Adrenal gland (tissue), 12 donors: Measurements from ENCODE around the gene AQP12B. TPM values are rescaled to one million over a fixed set of nuclear protein-coding genes. Genes with fewer than 3 reads are reported as not detected.

Source experiments
- DNase-seq, 7 donors: peaks; one replicate each; pipeline ENCODE4 v3.0.0-alpha.2; 2019 to 2020
- H3K27ac ChIP-seq, 5 donors: fragments of 200-600 bp; sonication (generic) in 4 of 5; 1 replicate in 3 of 5; 2 replicates in 2 of 5; pipeline versions ENCODE4 v1.5.1 to v1.8.0; 2016 to 2020; ENCODE audit warnings: mild to moderate bottlenecking in 1 of 5
- H3K27me3 ChIP-seq: fragments of 200-600 bp; 2 replicates; pipeline ENCODE4 v1.8.0; 2021
- H3K36me3 ChIP-seq, 2 donors: fragments of 200-600 bp; replicated peaks in 1 of 2; 1 replicate in 1 of 2; 2 replicates in 1 of 2; pipeline versions ENCODE4 v1.5.1 to v1.8.0; 2018 to 2022
- H3K4me1 ChIP-seq, 2 donors: fragments of 200-600 bp; replicated peaks in 1 of 2; 1 replicate in 1 of 2; 2 replicates in 1 of 2; pipeline versions ENCODE4 v1.5.1 to v1.8.0; 2018 to 2021
- H3K4me3 ChIP-seq, 4 donors: fragments of 200-600 bp; sonication (generic) in 3 of 4; one replicate each; pipeline ENCODE4 v1.5.1; 2016 to 2018
- H3K9me3 ChIP-seq, 3 donors: fragments of 200-600 bp; sonication (generic) in 1 of 3; replicated peaks in 1 of 3; 1 replicate in 2 of 3; 2 replicates in 1 of 3; pipeline versions ENCODE4 v1.5.1 to v1.8.0; 2016 to 2021
- CTCF ChIP-seq, 6 experiments: fragments of 450-650 bp in 4 of 6; fragments of 200-600 bp in 2 of 6; sonication (generic) in 1 of 6; IDR thresholded peaks; 1 replicate in 5 of 6; 2 replicates in 1 of 6; pipeline versions ENCODE4 v1.5.1 to v1.8.0; 2016 to 2021; ENCODE audit warnings: antibody characterized with exemption in 6 of 6, mild to moderate bottlenecking in 2 of 6, moderate library complexity in 1 of 6
- POLR2A ChIP-seq, 2 donors: fragments of 450-650 bp; IDR thresholded peaks; one replicate each; pipeline ENCODE4 v1.6.1; 2017; ENCODE audit warnings: antibody characterized with exemption in 2 of 2, mild to moderate bottlenecking in 2 of 2, moderate library complexity in 1 of 2
- WGBS, 4 donors: extraction: QIAGEN DNeasy Blood & Tissue Kit in 2 of 4; methylation state at CpG; one replicate each; pipeline versions ENCODE4 v1.1.5 to v1.1.7; 2013 to 2017; 5-methylcytosine and 5-hydroxymethylcytosine counted together
- intact Hi-C, 2 donors: fragments of 100-400 bp; cut with DNase I; formaldehyde crosslinking; loops; one replicate each; pipeline versions ENCODE4 v1.14.1 to v1.15.0; 2022 to 2023
- polyA plus RNA-seq, 3 donors: library from polyadenylated mRNA; stranded (reverse); fragments of 200-250 nt in 2 of 3; fragments of 350-450 nt in 1 of 3; fragmentation: Illumina TruSeq in 1 of 3; extraction: RNeasy Lipid Tissue Mini Kit (QIAGEN cat#74804) in 1 of 3; gene quantifications; one replicate each; pipeline ENCODE4 v1.2.3, GENCODE V29; 2013 to 2014
- total RNA-seq, 9 donors: library from RNA; depleted of rRNA in 4 of 9; stranded (reverse); fragments of >200 nt in 4 of 9; fragments of 120-200 nt in 1 of 9; fragmentation: NEBNext Ultra II Directional in 1 of 9; extraction: Animal tissue kit (Norgen Biotek cat#: 25700) in 1 of 9; gene quantifications; one replicate each; pipeline versions ENCODE4 v1.1.0 to v1.2.4, GENCODE V29; 2013 to 2023
- donor health status: healthy with polysubstance abuse.
- donor health status: Bipolar disorder and iron deficiency.
- donor health status: DM: yes; HTN: yes; CAD: no.
- donor health status: DM: no; HTN: no; CAD: no.
- donor health status: DM: no; HTN: no; CAD: no.
- donor health status: DM: yes; HTN: yes; CAD: no.

The AQP12B gene
- total and polyA plus RNA-seq, 12 donors, result 0.07 to 0.48 TPM; not detected in 10

GRCh38 chr2:240645801-240646175, 36.9 kb downstream of the AQP12B start:
- 75 to 94% (median 89%) methylated on average over 8 to 10 of the region's 10 CpGs for WGBS, 4 donors
- DNase-seq, result peak in 1 of 7 donors; percentile 9
- Histone ChIP-seq H3K27me3 (peaks cover 5% of the 10 kb centered on the region), H3K4me1 (no peaks in the 10 kb centered on the region), H3K9me3 (no peaks in the 10 kb centered on the region), H3K36me3 (no peaks in the 10 kb centered on the region), H3K27ac (no peak overlapping the region), H3K4me3 (no peak overlapping the region)
- no peak for TF ChIP-seq POLR2A (IDR thresholded peaks at IDR 0.05)
- no peak for TF ChIP-seq CTCF (IDR thresholded peaks at IDR 0.05)
- intact Hi-C loops, result no loop called here

- no peak for DNase-seq
- no peak for TF ChIP-seq POLR2A (IDR thresholded peaks at IDR 0.05)
- TF ChIP-seq CTCF (IDR thresholded peaks at IDR 0.05), result no peak
- no peaks in the 10 kb centered on the region for H3K4me1 ChIP-seq
- peaks cover 5% of the 10 kb centered on the region for H3K27me3 ChIP-seq
- no peak overlapping the region for H3K27ac ChIP-seq
- 85 to 95% (median 87%) methylated on average over 3 to 10 of the region's 10 CpGs for WGBS, 4 donors
- intact Hi-C loops, result no loop called here
- H3K9me3 ChIP-seq, result no peaks in the 10 kb centered on the region
- no peak overlapping the region for H3K4me3 ChIP-seq
- no peaks in the 10 kb centered on the region for H3K36me3 ChIP-seq
These were observed 37.3 kb downstream of the AQP12B start for GRCh38 chr2:240645346-240645745.

GRCh38 chr2:240644859-240645301, 37.8 kb downstream of the AQP12B start:
- no peak overlapping the region for H3K27ac ChIP-seq
- 45 to 88% (median 60%) methylated on average over 2 to 8 of the region's 8 CpGs for WGBS, 4 donors
- peaks cover 5% of the 10 kb centered on the region for H3K27me3 ChIP-seq
- intact Hi-C loops, result no loop called here
- H3K4me1 ChIP-seq, result no peaks in the 10 kb centered on the region
- H3K36me3 ChIP-seq, result no peaks in the 10 kb centered on the region
- DNase-seq, result peak in 2 of 7 donors; percentile 4 to 28
- H3K9me3 ChIP-seq, result no peaks in the 10 kb centered on the region
- TF ChIP-seq CTCF (IDR thresholded peaks at IDR 0.05) (no peak), POLR2A (IDR thresholded peaks at IDR 0.05) (no peak)
- H3K4me3 ChIP-seq, result no peak overlapping the region

- H3K36me3 ChIP-seq, result no peaks in the 10 kb centered on the region
- H3K27ac ChIP-seq, result no peak overlapping the region
- peaks cover 5% of the 10 kb centered on the region for H3K27me3 ChIP-seq
- intact Hi-C loops, result no loop called here
- DNase-seq, result peak in 2 of 7 donors; percentile 3 to 14
- no peak for TF ChIP-seq POLR2A (IDR thresholded peaks at IDR 0.05)
- TF ChIP-seq CTCF (IDR thresholded peaks at IDR 0.05), result no peak
- WGBS, 4 donors, result 65 to 87% (median 69%) methylated on average over 4 to 14 of the region's 14 CpGs
- H3K4me1 ChIP-seq, result no peaks in the 10 kb centered on the region
- no peaks in the 10 kb centered on the region for H3K9me3 ChIP-seq
- H3K4me3 ChIP-seq, result no peak overlapping the region
These were observed 38.5 kb downstream of the AQP12B start for GRCh38 chr2:240644171-240644651.
